ENCODE data around the gene RIMBP3C.
"Not testable (repeated sequence)": the region's sequence is repeated elsewhere in the genome, so short reads cannot be mapped to it uniquely, and the experiment has no call there.

Gene RIMBP3C, protein sequence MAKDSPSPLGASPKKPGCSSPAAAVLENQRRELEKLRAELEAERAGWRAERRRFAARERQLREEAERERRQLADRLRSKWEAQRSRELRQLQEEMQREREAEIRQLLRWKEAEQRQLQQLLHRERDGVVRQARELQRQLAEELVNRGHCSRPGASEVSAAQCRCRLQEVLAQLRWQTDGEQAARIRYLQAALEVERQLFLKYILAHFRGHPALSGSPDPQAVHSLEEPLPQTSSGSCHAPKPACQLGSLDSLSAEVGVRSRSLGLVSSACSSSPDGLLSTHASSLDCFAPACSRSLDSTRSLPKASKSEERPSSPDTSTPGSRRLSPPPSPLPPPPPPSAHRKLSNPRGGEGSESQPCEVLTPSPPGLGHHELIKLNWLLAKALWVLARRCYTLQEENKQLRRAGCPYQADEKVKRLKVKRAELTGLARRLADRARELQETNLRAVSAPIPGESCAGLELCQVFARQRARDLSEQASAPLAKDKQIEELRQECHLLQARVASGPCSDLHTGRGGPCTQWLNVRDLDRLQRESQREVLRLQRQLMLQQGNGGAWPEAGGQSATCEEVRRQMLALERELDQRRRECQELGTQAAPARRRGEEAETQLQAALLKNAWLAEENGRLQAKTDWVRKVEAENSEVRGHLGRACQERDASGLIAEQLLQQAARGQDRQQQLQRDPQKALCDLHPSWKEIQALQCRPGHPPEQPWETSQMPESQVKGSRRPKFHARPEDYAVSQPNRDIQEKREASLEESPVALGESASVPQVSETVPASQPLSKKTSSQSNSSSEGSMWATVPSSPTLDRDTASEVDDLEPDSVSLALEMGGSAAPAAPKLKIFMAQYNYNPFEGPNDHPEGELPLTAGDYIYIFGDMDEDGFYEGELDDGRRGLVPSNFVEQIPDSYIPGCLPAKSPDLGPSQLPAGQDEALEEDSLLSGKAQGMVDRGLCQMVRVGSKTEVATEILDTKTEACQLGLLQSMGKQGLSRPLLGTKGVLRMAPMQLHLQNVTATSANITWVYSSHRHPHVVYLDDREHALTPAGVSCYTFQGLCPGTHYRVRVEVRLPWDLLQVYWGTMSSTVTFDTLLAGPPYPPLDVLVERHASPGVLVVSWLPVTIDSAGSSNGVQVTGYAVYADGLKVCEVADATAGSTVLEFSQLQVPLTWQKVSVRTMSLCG (N-terminal part only)

DNA sequence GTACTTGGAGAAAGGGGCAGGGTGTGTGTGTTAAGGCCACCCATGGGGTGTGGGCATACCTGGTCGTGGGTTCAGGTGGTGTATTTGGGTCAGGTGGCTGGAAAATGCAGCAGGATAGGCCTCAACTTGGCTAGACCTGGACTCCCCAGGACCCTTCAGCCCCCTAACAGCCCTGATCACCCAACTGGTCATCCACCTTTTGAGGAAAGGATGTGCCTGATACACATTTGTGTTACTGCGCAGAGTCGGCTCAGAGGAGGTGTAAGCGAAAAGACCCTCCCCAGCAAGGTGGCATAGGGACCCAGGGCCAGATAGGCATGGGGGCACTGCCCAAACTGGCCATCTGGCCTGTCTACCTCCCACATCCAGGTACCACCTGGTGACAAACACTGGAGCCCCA, at the start of gene RIMBP3C:
RIMBP3C (minus strand) TSS at position 101 of the 400 bp plus-strand sequence. CDS start 485 bp downstream, outside the sequence.
- DNase-seq (ENCODE audit: low read depth in 3 of 3, low spot score in 1 of 3), result not testable (repeated sequence)

DNA sequence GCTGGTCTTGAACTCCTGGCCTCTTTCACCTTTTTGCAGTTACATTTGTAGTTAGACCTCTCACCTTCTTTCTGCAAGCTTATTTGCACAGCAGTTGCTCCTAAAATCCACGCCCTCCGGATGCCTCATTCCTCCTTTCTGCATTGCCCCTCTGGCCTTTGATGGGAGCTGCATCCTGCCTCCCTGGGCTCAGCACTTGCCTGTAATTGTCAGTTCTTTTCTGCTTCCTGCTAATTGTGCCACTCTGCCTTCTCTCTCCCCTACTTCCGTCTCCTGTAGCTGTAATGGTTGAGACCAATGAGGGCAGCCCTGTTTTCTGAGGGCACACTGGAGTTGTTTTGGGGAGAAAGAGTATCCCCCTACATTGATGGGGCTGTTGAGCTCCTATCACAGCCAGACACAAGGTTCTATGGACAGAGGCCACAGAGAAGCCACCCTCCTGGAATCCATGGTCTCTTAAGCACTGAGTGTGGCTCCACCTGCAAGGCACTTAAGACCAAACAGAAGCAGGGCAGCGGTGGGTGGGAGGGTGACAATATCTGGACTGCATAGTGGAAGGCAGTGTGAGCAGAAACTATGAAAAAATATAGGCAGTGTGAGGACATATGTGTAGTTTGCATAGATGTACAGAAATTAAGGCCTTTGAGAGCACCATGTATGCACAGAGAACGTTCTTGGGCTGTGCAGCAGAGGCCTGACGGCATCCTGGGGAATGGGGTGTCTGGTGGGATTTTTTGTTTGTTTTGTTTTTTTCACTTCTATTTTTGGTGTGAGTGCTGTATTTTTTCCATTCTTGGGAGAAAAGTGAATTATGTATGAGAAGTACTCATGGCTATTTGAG, 48.0 kb upstream of the RIMBP3C start:
- DNase-seq (ENCODE audit: low read depth in 3 of 3, low spot score in 1 of 3), result no peak

GRCh38 chr22:21598302-21598701, 47.0 kb upstream of the RIMBP3C start:
- no peak for DNase-seq (ENCODE audit: low read depth in 3 of 3, low spot score in 1 of 3)

- not testable (repeated sequence) for DNase-seq (ENCODE audit: low read depth in 3 of 3, low spot score in 1 of 3)
These were observed 45.3 kb upstream of the RIMBP3C start for GRCh38 chr22:21596356-21597135.

GRCh38 chr22:21594865-21595452, 43.7 kb upstream of the RIMBP3C start:
- DNase-seq (ENCODE audit: low read depth in 3 of 3, low spot score in 1 of 3), result no peak

GRCh38 chr22:21593406-21594232, 42.4 kb upstream of the RIMBP3C start:
- no peak for DNase-seq (ENCODE audit: low read depth in 3 of 3, low spot score in 1 of 3)

DNA sequence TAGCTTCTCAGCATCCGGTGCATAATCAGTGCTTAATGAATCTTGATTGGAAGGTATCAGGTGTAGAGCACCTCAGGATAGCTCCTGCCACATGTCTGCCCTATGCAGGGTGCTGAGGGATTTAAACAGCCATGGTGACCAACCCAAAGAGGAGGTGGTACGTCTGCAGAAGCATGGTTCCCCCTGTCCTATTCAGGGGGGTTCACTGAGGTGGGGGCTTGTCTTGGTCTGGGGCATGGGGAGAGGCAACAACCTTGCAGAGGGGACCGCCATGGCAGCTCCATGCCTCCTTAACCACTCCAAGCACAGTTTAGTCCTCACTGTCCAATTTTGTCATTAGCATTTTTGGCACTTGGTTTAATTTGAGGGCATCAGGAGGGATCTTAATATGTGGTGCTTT, 41.2 kb upstream of the RIMBP3C start:
- no peak for DNase-seq (ENCODE audit: low read depth in 3 of 3, low spot score in 1 of 3)

DNA sequence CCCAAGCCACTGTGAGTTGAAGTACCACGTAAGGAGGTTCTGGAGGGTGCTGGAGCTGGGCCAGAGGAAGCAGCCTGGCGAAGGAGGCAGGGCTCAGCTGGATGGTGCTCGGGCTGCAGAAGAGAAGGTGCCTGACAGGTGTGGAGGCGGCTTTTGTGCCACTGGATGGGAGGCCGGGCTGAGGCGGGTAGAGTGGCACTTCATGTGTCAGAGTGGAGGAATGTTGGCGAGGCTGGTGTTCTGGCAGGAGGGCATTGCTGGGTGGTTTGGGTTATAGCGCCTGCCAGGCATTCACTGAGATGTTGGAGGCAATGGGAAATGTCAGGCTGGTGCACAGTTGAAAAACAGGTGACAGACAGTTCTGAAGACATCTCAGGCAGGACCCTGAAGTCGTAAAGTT, 40.4 kb upstream of the RIMBP3C start:
- no peak for DNase-seq (ENCODE audit: low read depth in 3 of 3, low spot score in 1 of 3)

GRCh38 chr22:21590809-21591641, 39.8 kb upstream of the RIMBP3C start:
- DNase-seq (ENCODE audit: low read depth in 3 of 3, low spot score in 1 of 3), result no peak

DNA sequence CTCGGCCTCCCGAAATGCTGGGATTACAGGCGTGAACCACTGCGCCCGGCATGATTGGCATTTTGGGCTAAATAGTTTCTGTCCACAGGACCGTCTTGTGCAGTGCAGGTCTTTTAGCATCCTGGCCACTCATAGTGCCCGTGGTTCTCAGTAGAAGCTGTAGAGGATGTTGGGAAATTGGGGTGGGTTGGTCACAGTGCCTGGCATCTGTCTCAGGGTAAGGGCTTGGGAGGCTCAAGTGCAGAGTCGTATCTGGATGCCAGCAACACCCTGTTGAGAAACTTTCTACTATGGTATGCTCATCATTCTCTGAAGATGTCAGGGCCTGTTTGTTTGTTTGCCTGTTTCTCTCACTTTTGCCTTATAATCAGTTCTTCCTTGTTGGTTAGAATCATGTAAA, 38.1 kb upstream of the RIMBP3C start:
- no peak for DNase-seq (ENCODE audit: low read depth in 3 of 3, low spot score in 1 of 3)

- no peak for DNase-seq (ENCODE audit: low read depth in 3 of 3, low spot score in 1 of 3)
These were observed 36.7 kb upstream of the RIMBP3C start for GRCh38 chr22:21587803-21588611.

GRCh38 chr22:21585389-21585788, 34.1 kb upstream of the RIMBP3C start:
- DNase-seq (ENCODE audit: low read depth in 3 of 3, low spot score in 1 of 3), result no peak

- DNase-seq (ENCODE audit: low read depth in 3 of 3, low spot score in 1 of 3), result no peak
These were observed 31.8 kb upstream of the RIMBP3C start for GRCh38 chr22:21582801-21583740.

- not testable (repeated sequence) for DNase-seq (ENCODE audit: low read depth in 3 of 3, low spot score in 1 of 3)
These were observed 29.9 kb upstream of the RIMBP3C start for GRCh38 chr22:21581009-21581713.

- not testable (repeated sequence) for DNase-seq (ENCODE audit: low read depth in 3 of 3, low spot score in 1 of 3)
These were observed 29.4 kb upstream of the RIMBP3C start for GRCh38 chr22:21580623-21581007.

Data from stimulated activated CD4-positive, alpha-beta T cell treated with anti-CD3 and anti-CD28 coated beads, TNF-alpha, amount 100 ng/mL, for 1 hour (primary cell).